HG03045 (cell line): ENCODE data around the gene TBKBP1.

Experiments used
- ATAC-seq: cut with Tn5 transposase; IDR thresholded peaks from one replicate; pipeline ENCODE4 v1.9.1; 2021; ENCODE audit warnings: mild to moderate bottlenecking, moderate library complexity; ENCODE audit not compliant: unreplicated experiment

TBKBP1 gene

GRCh38 chr17:47697906-47698711 is 4.1 kb downstream of the TBKBP1 start:
- no peak for ATAC-seq

DNA sequence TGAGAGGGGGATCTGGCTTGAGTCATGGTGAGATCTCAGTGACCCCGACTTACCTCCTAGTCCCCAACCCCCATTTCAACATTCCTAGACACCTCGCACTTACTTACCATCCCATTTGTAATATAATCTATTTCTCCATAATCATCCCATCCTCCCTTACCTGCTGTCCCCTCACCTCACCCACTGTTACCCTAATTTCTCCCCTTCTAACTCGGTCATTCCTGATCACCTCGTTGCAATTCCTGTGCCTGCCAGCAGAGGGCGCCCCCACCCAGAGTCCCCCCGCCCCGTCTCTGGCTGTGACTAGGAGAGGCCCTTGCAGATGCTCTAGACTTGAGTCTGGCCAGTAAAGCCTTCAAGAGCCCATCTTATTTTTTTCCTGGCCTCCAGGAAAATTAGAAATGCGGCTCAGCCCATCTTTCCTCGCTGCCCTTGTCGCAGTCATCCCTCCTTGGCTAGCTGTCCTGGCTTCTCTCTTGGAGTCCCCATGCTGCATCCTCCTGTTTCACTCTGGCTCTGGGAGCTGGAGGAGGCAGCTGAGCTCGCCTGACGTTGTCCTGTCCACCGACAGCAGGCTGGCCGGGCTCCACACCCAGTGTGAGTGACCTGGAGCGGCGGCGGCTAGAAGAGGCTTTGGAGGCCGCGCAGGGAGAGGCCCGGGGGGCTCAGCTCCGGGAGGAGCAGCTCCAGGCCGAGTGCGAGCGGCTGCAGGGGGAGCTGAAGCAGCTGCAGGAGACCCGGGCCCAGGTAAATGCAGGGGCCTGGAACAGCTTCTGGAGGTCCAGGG is 5.0 kb downstream of the TBKBP1 start:
- ATAC-seq: no peak

- ATAC-seq: no peak
These were observed 5.5 kb downstream of the TBKBP1 start for GRCh38 chr17:47699536-47699840.

DNA sequence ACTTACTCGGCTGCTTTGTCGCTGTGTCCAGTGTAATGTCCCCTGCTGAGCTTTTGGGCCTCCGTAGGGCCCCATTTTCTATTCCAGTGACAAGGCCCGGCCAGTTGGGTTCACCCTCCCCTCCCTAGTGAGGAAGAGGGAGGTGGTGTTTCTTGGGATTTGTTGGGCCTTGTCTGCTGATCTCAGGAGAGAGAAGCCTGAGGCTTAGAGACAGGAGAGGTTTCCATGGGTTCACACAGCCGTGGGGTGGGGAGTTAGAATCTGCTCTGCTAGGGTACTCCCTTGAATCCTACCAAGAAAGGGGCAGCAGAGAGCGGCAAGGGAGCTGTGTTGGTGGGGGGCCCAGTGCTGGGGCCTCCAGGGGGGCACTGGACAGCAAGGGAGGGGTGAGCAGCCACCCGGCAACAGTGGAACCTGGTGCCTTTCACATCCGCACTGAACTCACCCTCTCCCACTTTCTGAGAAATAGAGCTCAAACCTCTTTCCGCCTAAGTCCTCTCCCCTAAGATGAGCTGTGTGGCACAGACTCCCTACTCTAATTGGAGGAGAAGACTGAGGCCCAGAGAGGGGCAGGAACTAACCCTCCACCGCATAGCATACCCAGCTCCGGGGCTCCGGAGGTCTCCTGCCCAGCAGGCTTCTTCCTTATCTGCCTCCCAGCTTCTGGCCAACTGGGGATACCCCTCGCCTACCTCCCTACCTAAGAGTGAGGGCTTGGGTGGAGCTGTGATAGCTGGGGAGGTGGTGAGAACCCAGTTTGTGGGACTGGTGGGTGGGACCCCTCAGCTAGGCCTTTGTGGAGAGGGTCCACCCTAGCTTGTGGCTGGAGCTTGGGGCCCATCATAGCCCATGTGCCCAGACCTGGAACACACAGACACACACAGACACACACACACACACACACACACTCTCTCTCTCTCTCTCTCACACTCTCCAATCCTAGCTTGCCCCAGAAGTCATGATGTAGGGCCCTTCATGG is 6.8 kb downstream of the TBKBP1 start:
- ATAC-seq: no peak

- no peak for ATAC-seq
These were observed 7.6 kb downstream of the TBKBP1 start for GRCh38 chr17:47701608-47702007.

GRCh38 chr17:47702391-47702995 is 8.5 kb downstream of the TBKBP1 start:
- no peak for ATAC-seq

- ATAC-seq: no peak
These were observed 9.2 kb downstream of the TBKBP1 start for GRCh38 chr17:47703191-47703591.

- no peak for ATAC-seq
These were observed 9.7 kb downstream of the TBKBP1 start for GRCh38 chr17:47703671-47704070.

GRCh38 chr17:47704116-47704515 is 10.2 kb downstream of the TBKBP1 start:
- no peak for ATAC-seq

- no peak for ATAC-seq
These were observed 10.8 kb downstream of the TBKBP1 start for GRCh38 chr17:47704736-47705135.

DNA sequence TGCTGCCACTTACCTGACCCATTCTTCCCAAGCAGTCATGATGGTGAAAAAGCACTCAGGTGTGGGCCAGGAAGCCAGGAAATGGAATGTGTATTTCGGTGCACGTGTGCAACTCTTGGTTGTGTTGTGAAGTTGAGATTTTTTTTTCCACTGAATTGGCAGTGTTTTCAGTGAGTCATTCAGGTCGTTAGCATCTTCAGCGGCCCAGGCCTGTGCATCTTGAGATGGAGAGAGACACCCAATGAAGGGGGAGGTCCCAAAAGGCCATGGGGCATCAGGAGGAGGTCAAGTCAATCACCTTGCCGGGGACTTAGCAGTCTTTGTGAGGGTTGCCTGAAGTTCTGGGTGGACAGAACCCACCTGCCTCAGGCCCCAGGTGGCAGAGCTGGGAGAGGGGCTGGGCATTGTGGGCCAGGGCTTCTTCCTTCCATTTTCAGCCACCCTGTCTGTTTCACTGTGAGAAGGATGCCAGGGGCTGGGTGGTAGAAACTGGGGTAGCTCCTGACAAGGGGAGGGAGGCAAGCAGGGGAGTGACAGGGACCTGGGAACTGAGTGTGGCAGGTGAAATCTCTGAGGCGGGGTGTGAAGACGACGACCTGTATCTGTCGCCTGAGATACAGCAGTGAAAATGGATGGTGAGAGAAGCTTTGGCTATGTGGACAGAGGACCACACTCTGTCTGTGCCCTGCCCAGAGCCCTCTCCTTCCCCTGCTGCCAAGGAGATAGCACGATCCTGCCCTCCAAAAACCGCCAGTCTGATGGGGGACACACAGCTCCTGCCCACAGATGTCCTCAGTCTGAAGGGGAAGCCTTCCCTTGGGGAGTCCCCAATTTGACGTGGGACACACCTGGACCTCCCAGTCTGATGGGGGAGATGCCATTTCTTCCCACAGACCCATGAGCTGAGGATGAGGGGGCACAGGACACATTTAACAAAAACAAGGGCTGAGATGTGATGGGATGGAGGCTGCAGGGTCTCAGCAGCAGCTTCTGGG is 11.9 kb downstream of the TBKBP1 start:
- ATAC-seq: no peak

DNA sequence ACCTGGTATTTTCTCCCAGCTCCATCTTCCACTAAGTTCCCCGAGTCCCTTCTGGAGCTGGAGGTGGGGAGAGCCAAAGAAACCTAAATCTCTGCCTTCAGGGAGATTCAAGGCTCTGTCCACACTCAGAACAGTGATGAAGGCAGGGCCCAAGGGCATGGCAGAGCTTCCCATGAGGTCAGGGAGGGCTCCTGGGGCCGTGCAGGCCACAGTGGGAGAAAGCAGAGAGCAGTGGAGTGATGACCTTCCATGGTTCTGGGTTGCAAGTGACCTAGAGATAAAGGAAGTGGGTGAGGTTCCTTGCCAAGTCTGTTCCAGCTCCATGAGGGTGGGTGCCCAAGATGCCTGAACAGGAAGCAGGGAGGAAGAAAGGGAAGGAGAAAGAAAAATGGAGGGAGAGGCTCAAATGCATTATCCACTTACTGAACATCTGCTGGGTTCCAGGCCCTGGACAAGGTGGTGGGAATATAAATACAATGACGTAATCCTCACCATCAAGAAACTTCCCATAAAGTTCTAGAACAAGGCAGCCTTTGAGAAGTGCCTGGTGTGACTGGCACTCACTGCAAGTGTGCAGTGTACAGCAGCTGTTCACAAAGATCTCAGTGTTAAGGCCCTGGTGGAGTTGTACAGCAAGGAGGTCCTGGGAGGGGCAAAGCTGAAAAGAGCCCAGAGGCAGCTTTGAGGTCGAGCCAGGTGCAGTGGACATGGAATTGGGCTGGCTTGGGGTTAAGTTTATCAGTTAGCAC is 13.3 kb downstream of the TBKBP1 start:
- ATAC-seq: no peak

- ATAC-seq: no peak
These were observed 13.9 kb downstream of the TBKBP1 start for GRCh38 chr17:47707884-47708283.

DNA sequence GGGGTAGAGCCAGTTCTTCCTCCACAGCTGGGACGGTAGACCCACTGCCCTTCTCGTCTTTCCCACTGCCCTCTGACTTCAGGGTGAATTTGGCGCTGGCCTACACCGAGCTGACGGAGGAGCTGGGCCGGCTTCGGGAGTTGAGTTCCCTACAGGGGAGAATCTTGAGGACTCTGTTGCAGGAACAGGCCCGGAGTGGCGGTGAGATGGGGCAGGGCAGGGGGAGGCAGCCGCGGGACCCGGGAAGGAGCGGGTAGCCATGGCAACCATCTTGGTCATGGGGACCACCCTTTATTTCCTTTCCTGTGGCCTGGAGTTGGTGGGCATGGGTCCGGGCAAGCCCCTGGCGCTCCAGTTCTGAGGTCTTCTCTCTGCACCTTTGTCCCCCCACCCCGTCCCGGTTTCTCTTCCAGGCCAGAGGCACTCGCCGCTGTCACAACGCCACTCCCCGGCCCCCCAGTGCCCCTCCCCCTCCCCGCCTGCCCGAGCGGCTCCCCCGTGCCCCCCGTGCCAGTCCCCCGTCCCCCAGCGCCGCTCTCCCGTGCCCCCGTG is 14.4 kb downstream of the TBKBP1 start:
- ATAC-seq: no peak

DNA sequence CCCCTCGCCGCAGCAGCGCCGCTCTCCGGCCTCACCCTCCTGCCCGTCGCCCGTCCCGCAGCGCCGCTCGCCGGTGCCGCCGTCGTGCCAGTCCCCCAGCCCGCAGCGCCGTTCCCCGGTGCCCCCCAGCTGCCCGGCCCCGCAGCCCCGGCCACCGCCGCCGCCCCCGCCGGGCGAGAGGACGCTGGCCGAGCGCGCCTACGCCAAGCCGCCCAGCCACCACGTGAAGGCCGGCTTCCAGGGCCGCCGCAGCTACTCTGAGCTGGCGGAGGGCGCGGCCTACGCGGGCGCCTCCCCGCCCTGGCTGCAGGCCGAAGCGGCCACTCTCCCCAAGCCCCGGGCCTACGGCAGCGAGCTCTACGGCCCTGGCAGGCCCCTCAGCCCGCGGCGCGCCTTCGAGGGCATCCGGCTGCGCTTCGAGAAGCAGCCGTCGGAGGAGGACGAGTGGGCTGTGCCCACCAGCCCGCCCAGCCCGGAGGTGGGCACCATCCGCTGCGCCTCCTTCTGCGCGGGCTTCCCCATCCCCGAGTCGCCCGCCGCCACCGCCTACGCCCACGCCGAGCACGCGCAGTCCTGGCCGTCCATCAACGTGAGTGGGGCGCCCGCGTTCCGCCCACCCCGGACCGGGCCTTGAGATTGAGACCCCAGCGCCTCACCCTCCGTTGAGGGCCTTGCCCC is 15.0 kb downstream of the TBKBP1 start:
- ATAC-seq: no peak

DNA sequence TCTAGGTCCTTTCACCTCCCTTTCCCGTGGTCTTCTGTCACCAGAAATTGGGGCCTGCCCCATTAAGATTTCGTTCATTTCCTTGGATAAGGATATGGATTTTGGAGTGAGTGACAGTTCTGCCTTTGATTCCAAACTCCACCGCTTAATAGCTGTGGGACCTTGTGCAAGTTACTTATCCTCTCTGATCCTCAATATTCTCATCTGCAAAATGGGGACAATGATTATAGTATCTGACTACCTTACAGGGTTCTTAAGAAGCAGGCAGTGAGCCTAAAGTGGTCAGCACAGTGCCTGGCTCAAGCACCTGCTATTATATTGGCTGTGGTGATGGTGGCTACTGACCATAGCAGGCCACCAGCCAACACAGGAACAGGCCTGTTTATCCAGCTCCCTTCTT is 15.6 kb downstream of the TBKBP1 start:
- no peak for ATAC-seq

DNA sequence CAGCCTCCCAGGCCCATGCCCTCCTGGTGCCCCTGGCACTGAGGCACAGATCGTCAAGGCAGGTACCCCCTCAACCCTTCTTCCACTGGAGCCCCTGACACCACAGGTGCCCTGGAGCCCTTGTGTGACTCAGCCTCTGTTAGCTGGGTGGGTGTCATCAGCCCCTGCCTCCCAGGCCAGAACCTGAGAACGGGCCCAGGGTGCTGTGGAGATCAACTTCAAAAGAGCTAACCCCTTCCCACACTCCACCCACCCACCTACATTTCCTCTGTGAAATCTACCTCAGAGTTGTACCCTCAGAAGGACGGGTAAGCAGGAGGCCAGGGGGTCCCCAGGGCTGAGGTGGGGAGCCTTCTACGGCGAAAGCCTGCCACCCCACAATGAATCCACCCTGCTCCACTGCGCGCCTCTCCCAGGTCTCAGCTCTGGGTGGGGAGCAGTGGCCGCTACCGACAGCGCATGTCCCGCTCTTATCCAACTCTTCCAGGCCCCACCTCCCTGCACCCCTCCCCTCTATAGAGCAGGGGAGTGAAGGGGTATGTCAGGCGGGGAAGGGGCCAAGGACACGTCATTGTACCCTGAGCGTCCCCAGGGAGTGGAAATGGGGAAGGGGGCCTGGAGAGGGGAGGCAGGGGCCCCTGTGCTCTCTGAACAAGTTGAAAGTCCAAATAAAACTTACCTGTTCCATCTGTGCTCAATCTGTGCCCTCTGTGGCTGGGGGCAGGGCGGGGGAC is 17.6 kb downstream of the TBKBP1 start:
- no peak for ATAC-seq
